ENCODE data around the gene ANO7.

ANO7 gene

GRCh38 chr2:241229563-241230401 lies 41.3 kb downstream of the ANO7 start:
- Histone ChIP-seq H3K27me3 (ENCODE audit: insufficient read depth, low read length, poor library complexity) (no peaks in the 10 kb centered on the region), H4K20me1 (ENCODE audit: insufficient read depth, low read length) (peaks cover 28% of the 10 kb centered on the region), H3K36me3 (ENCODE audit: insufficient read depth, low read length) (peaks cover 90% of the 10 kb centered on the region), H3K9me3 (ENCODE audit: insufficient read depth, low read length, severe bottlenecking) (no peaks in the 10 kb centered on the region), H3K27ac (ENCODE audit: low read length) (no peak overlapping the region), H2AFZ (ENCODE audit: low read depth, low read length) (no peak overlapping the region), H3K4me1 (ENCODE audit: insufficient read depth, low read length) (no peaks in the 10 kb centered on the region), H3K4me3 (ENCODE audit: low read depth in 1 of 2, low read length in 2 of 2) (no peak overlapping the region), H3K4me2 (ENCODE audit: insufficient read depth, low read length) (no peak overlapping the region), H3K79me2 (ENCODE audit: insufficient read depth, low read length) (no peaks in the 10 kb centered on the region), H3K9ac (ENCODE audit: low read depth, low read length) (no peak overlapping the region)
- ATAC-seq (ENCODE audit: insufficient read depth, low read depth): no peak
- no peak for DNase-seq
- no peak for TF ChIP-seq CTCF (IDR thresholded peaks at IDR 0.05; ENCODE audit: borderline replicate concordance, extremely low read depth, low read length, poor library complexity, severe bottlenecking)
- TF ChIP-seq EZH2 (IDR thresholded peaks at IDR 0.05; ENCODE audit: borderline replicate concordance, low read depth, low read length, severe bottlenecking): no peak

GRCh38 chr2:241230435-241230834 lies 42.0 kb downstream of the ANO7 start:
- no peak overlapping the region for H2AFZ ChIP-seq (ENCODE audit: low read depth, low read length)
- H3K4me2 ChIP-seq (ENCODE audit: insufficient read depth, low read length): no peak overlapping the region
- ATAC-seq (ENCODE audit: insufficient read depth, low read depth): no peak
- H3K9me3 ChIP-seq (ENCODE audit: insufficient read depth, low read length, severe bottlenecking): no peaks in the 10 kb centered on the region
- H3K27me3 ChIP-seq (ENCODE audit: insufficient read depth, low read length, poor library complexity): no peaks in the 10 kb centered on the region
- H4K20me1 ChIP-seq (ENCODE audit: insufficient read depth, low read length): peaks cover 28% of the 10 kb centered on the region
- H3K4me1 ChIP-seq (ENCODE audit: insufficient read depth, low read length): no peaks in the 10 kb centered on the region
- H3K9ac ChIP-seq (ENCODE audit: low read depth, low read length): no peak overlapping the region
- no peak for DNase-seq
- peaks cover 96% of the 10 kb centered on the region for H3K36me3 ChIP-seq (ENCODE audit: insufficient read depth, low read length)
- no peak overlapping the region for H3K4me3 ChIP-seq (ENCODE audit: low read depth in 1 of 2, low read length in 2 of 2)
- H3K79me2 ChIP-seq (ENCODE audit: insufficient read depth, low read length): no peaks in the 10 kb centered on the region
- TF ChIP-seq EZH2 (IDR thresholded peaks at IDR 0.05; ENCODE audit: borderline replicate concordance, low read depth, low read length, severe bottlenecking): no peak
- no peak for TF ChIP-seq CTCF (IDR thresholded peaks at IDR 0.05; ENCODE audit: borderline replicate concordance, extremely low read depth, low read length, poor library complexity, severe bottlenecking)
- no peak overlapping the region for H3K27ac ChIP-seq (ENCODE audit: low read length)

GRCh38 chr2:241232736-241233575 lies 44.5 kb downstream of the ANO7 start:
- no peak overlapping the region for H3K9ac ChIP-seq (ENCODE audit: low read depth, low read length)
- no peaks in the 10 kb centered on the region for H3K9me3 ChIP-seq (ENCODE audit: insufficient read depth, low read length, severe bottlenecking)
- no peak overlapping the region for H3K4me2 ChIP-seq (ENCODE audit: insufficient read depth, low read length)
- no peaks in the 10 kb centered on the region for H3K4me1 ChIP-seq (ENCODE audit: insufficient read depth, low read length)
- TF ChIP-seq EZH2 (IDR thresholded peaks at IDR 0.05; ENCODE audit: borderline replicate concordance, low read depth, low read length, severe bottlenecking) (no peak), CTCF (IDR thresholded peaks at IDR 0.05; ENCODE audit: borderline replicate concordance, extremely low read depth, low read length, poor library complexity, severe bottlenecking) (no peak)
- H3K4me3 ChIP-seq (ENCODE audit: low read depth in 1 of 2, low read length in 2 of 2): no peak overlapping the region
- no peaks in the 10 kb centered on the region for H3K27me3 ChIP-seq (ENCODE audit: insufficient read depth, low read length, poor library complexity)
- no peak for DNase-seq
- no peak overlapping the region for H2AFZ ChIP-seq (ENCODE audit: low read depth, low read length)
- no peak overlapping the region for H3K27ac ChIP-seq (ENCODE audit: low read length)
- peaks cover 99% of the 10 kb centered on the region for H3K36me3 ChIP-seq (ENCODE audit: insufficient read depth, low read length)
- ATAC-seq (ENCODE audit: insufficient read depth, low read depth): no peak
- peaks cover 28% of the 10 kb centered on the region for H4K20me1 ChIP-seq (ENCODE audit: insufficient read depth, low read length)
- H3K79me2 ChIP-seq (ENCODE audit: insufficient read depth, low read length): no peaks in the 10 kb centered on the region

All from DND-41 (cell line).